Nephron (organoid): Measurements from ENCODE around the gene INSYN2B.

Experiments used
- H3K27ac Mint-ChIP-seq, 3 experiments: 2 replicates each; pipeline ENCODE4 v1.8.0; 2020; ENCODE audit warnings: mixed read lengths in 3 of 3, mild to moderate bottlenecking in 2 of 3, moderate library complexity in 1 of 3
- H3K27me3 Mint-ChIP-seq: 2 replicates; pipeline ENCODE4 v1.8.0; 2021; ENCODE audit warnings: low read depth, mild to moderate bottlenecking, moderate library complexity, mixed read lengths
- H3K36me3 Mint-ChIP-seq: 2 replicates; pipeline ENCODE4 v1.8.0; 2020; ENCODE audit warnings: low read depth, mixed read lengths
- H3K4me1 Mint-ChIP-seq: 2 replicates; pipeline ENCODE4 v1.8.0; 2020; ENCODE audit warnings: mixed read lengths
- H3K4me3 Mint-ChIP-seq, 3 experiments: 2 replicates each; pipeline ENCODE4 v1.8.0; 2020; ENCODE audit warnings: mild to moderate bottlenecking in 3 of 3, mixed read lengths in 3 of 3, moderate library complexity in 2 of 3
- H3K9me3 Mint-ChIP-seq: 2 replicates; pipeline ENCODE4 v1.8.0; 2020; ENCODE audit warnings: mixed read lengths
- TF ChIP-seq, protein P1 (sequence below), 3 experiments: fragments of 200-600 bp; sonication (generic); IDR thresholded peaks; one replicate each; pipeline ENCODE4 v1.5.0; 2021; ENCODE audit warnings: antibody characterized with exemption in 3 of 3; ENCODE audit not compliant: unreplicated experiment in 3 of 3

INSYN2B gene

DNA sequence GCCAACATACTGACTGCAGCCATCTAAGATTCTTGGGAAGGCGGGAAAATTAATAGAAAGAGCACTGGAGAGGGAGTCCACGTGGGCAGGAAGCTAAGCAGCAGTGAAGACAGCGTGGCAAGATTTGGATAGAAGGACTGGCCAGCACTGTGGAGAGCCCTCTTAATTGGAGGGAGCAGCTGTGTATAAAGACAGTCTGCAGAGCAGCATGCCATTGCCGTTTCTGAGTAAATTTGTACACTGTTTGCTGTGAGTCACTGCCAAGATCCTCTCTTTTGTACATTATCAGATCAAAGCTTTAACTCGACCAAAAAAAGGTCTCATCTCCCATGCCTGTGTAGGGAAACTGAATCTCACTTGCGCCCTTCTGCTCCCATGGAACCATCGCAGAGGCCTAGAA lies 45.3 kb downstream of the INSYN2B start:
- H3K27ac Mint-ChIP-seq, result no peak overlapping the region
- H3K9me3 Mint-ChIP-seq, result no peaks in the 10 kb centered on the region

GRCh38 chr5:169933616-169934015 lies 46.7 kb downstream of the INSYN2B start:
- H3K36me3 Mint-ChIP-seq, result no peaks in the 10 kb centered on the region
- peaks cover 16% of the 10 kb centered on the region for H3K4me1 Mint-ChIP-seq
- H3K27me3 Mint-ChIP-seq, result peaks cover 15% of the 10 kb centered on the region
- TF ChIP-seq, protein P1, sequence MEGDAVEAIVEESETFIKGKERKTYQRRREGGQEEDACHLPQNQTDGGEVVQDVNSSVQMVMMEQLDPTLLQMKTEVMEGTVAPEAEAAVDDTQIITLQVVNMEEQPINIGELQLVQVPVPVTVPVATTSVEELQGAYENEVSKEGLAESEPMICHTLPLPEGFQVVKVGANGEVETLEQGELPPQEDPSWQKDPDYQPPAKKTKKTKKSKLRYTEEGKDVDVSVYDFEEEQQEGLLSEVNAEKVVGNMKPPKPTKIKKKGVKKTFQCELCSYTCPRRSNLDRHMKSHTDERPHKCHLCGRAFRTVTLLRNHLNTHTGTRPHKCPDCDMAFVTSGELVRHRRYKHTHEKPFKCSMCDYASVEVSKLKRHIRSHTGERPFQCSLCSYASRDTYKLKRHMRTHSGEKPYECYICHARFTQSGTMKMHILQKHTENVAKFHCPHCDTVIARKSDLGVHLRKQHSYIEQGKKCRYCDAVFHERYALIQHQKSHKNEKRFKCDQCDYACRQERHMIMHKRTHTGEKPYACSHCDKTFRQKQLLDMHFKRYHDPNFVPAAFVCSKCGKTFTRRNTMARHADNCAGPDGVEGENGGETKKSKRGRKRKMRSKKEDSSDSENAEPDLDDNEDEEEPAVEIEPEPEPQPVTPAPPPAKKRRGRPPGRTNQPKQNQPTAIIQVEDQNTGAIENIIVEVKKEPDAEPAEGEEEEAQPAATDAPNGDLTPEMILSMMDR (IDR thresholded peaks at IDR 0.05; ENCODE audit: unreplicated experiment in 3 of 3), result no peak
- no peaks in the 10 kb centered on the region for H3K9me3 Mint-ChIP-seq
- H3K27ac Mint-ChIP-seq, result no peak overlapping the region
- no peak overlapping the region for H3K4me3 Mint-ChIP-seq

More for the DNA sequence above, 45.3 kb downstream of the INSYN2B start:
- Mint-ChIP-seq H3K4me3 (no peak overlapping the region), H3K4me1 (peaks cover 16% of the 10 kb centered on the region), H3K27me3 (peaks cover 15% of the 10 kb centered on the region), H3K36me3 (no peaks in the 10 kb centered on the region)
- TF ChIP-seq, protein P1 (IDR thresholded peaks at IDR 0.05; ENCODE audit: unreplicated experiment in 3 of 3), result no peak

DNA sequence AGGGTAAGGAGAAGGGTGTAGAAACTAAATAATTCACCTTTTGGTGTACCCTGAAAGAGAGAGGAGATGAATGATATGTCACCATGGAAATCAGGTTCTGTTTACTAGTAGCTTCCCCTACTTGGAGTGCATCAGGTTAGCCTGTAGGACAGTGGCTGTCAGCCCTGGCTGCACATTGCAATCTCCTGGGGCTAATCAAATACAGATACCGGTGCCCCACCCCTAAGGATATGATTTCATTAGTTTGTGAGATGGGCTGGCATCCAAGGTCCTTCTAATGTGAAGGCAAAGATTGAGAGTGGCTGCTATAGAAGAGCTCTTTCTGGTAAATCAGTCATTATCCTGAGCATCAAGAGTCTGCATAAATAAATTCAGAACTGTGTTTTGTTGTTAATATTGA lies 47.2 kb downstream of the INSYN2B start:
- no peaks in the 10 kb centered on the region for H3K36me3 Mint-ChIP-seq
- H3K4me3 Mint-ChIP-seq, result no peak overlapping the region
- H3K4me1 Mint-ChIP-seq, result peaks cover 16% of the 10 kb centered on the region
- no peaks in the 10 kb centered on the region for H3K9me3 Mint-ChIP-seq
- no peak overlapping the region for H3K27ac Mint-ChIP-seq
- TF ChIP-seq, protein P1 (IDR thresholded peaks at IDR 0.05; ENCODE audit: unreplicated experiment in 3 of 3), result no peak
- H3K27me3 Mint-ChIP-seq, result peaks cover 15% of the 10 kb centered on the region

DNA sequence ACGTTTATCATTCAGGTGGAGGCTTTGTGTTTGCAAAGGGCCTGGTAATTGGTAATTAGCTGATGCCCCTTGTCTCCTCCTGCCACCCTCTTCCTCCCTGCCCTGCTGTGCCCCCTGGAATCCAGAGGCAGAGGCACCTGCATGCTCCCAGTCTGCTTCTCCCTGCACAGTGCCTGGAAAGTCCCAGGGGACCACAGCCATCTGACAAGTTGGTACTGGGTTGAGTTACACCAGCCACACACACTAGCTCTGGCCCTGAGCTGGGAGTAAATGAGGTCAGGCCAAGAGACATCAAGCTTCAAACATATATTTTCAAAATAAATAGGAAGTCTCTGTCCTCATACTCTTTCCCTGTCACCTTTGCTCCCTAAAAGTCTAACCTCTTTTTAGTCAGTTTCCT lies 56.3 kb downstream of the INSYN2B start:
- Mint-ChIP-seq H3K4me1 (peaks cover 20% of the 10 kb centered on the region), H3K4me3 (no peak overlapping the region), H3K36me3 (no peaks in the 10 kb centered on the region), H3K27ac (no peak overlapping the region), H3K9me3 (no peaks in the 10 kb centered on the region), H3K27me3 (no peaks in the 10 kb centered on the region)
- TF ChIP-seq, protein P1 (IDR thresholded peaks at IDR 0.05; ENCODE audit: unreplicated experiment in 3 of 3), result no peak

- TF ChIP-seq, protein P1 (IDR thresholded peaks at IDR 0.05; ENCODE audit: unreplicated experiment in 3 of 3), result no peak
- no peak overlapping the region for H3K4me3 Mint-ChIP-seq
- H3K27ac Mint-ChIP-seq, result no peak overlapping the region
- H3K4me1 Mint-ChIP-seq, result peaks cover 25% of the 10 kb centered on the region
- H3K36me3 Mint-ChIP-seq, result no peaks in the 10 kb centered on the region
- H3K9me3 Mint-ChIP-seq, result no peaks in the 10 kb centered on the region
- no peaks in the 10 kb centered on the region for H3K27me3 Mint-ChIP-seq
Measured at GRCh38 chr5:169922474-169922873, 57.8 kb downstream of the INSYN2B start.

- Mint-ChIP-seq H3K9me3 (no peaks in the 10 kb centered on the region), H3K27me3 (no peaks in the 10 kb centered on the region), H3K4me1 (peaks cover 21% of the 10 kb centered on the region), H3K27ac (no peak overlapping the region), H3K4me3 (no peak overlapping the region), H3K36me3 (no peaks in the 10 kb centered on the region)
- TF ChIP-seq, protein P1 (IDR thresholded peaks at IDR 0.05; ENCODE audit: unreplicated experiment in 3 of 3), result no peak
Measured at GRCh38 chr5:169921949-169922348, 58.3 kb downstream of the INSYN2B start.
